ENCODE data around the gene TMEM208.

DNA sequence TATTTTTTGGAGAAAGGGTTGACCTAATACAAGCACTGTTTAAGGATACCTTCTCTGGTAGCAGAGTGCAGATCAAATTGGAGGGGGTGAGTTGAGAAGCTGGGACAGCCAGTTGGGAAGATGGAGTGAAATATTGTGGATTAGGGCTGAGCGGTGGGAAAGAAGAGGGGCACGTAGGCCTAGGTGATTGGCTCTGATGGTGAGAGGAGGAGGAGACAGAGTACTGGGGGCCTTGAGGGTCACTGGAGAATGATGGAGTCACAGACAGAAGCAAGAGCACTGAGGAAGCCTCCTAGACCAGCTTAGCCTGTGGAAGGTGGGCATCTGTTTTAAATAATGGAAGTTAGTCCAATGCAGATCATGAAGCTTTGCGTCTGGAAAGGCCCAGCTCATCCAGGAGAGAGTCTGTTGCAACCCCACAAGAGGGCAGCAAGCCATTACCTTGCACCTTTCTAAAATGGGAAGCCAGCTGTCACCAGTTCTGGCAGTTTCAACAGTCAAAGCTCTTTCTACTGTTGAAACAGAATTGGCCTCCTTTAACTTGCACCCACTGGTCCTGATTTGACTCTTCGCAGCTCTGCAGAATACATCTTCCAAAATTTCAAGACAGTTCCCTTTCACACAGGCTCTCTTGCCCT is 33.6 kb downstream of the TMEM208 start:
- TF ChIP-seq, protein P1, sequence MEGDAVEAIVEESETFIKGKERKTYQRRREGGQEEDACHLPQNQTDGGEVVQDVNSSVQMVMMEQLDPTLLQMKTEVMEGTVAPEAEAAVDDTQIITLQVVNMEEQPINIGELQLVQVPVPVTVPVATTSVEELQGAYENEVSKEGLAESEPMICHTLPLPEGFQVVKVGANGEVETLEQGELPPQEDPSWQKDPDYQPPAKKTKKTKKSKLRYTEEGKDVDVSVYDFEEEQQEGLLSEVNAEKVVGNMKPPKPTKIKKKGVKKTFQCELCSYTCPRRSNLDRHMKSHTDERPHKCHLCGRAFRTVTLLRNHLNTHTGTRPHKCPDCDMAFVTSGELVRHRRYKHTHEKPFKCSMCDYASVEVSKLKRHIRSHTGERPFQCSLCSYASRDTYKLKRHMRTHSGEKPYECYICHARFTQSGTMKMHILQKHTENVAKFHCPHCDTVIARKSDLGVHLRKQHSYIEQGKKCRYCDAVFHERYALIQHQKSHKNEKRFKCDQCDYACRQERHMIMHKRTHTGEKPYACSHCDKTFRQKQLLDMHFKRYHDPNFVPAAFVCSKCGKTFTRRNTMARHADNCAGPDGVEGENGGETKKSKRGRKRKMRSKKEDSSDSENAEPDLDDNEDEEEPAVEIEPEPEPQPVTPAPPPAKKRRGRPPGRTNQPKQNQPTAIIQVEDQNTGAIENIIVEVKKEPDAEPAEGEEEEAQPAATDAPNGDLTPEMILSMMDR (IDR thresholded peaks at IDR 0.05), result peak in 4 of 5 experiments; percentile 9 to 22 (median 16)
- TF ChIP-seq POLR2A (IDR thresholded peaks at IDR 0.05), result no peak
